Endodermal cell (in vitro differentiated cells): ENCODE results near the gene TMBIM1. TPM values are rescaled to one million over a fixed set of nuclear protein-coding genes. Genes with fewer than 3 reads are reported as not detected.

Source experiments
- DNase-seq: peaks from one replicate; pipeline ENCODE4 v3.0.0-alpha.2; 2017
- H3K27ac ChIP-seq: 2 replicates; pipeline ENCODE4 v1.5.1; 2013; ENCODE audit warnings: mild to moderate bottlenecking, low read depth, low read length, moderate library complexity
- H3K27me3 ChIP-seq: 2 replicates; pipeline ENCODE4 v1.6.1; 2013; ENCODE audit warnings: mild to moderate bottlenecking, low read length, moderate library complexity; ENCODE audit not compliant: insufficient read depth, control insufficient read depth, poor library complexity, severe bottlenecking
- H3K36me3 ChIP-seq: 2 replicates; pipeline ENCODE4 v1.7.0; 2013; ENCODE audit warnings: mild to moderate bottlenecking, low read length, moderate library complexity; ENCODE audit not compliant: control insufficient read depth, insufficient read depth
- H3K4me1 ChIP-seq: one replicate; pipeline ENCODE4 v1.7.0; 2013; ENCODE audit warnings: low read length; ENCODE audit not compliant: control insufficient read depth, insufficient read depth
- H3K4me3 ChIP-seq: 2 replicates; pipeline ENCODE4 v1.5.1; 2013; ENCODE audit warnings: mild to moderate bottlenecking, low read length, moderate library complexity
- H3K9ac ChIP-seq: 2 replicates; pipeline ENCODE4 v1.6.1; 2013; ENCODE audit warnings: mild to moderate bottlenecking, low read length, moderate library complexity; ENCODE audit not compliant: poor library complexity, severe bottlenecking; ENCODE audit errors: extremely low read depth
- H3K9me3 ChIP-seq: 2 replicates; pipeline ENCODE4 v1.6.1; 2013; ENCODE audit warnings: mild to moderate bottlenecking, low read length, moderate library complexity; ENCODE audit not compliant: control insufficient read depth
- H3K27ac Mint-ChIP-seq: 2 replicates; pipeline ENCODE4 v1.8.0; 2020; ENCODE audit warnings: mixed read lengths
- H3K27me3 Mint-ChIP-seq: 2 replicates; pipeline ENCODE4 v1.8.0; 2021; ENCODE audit warnings: mild to moderate bottlenecking, mixed read lengths; ENCODE audit not compliant: insufficient read depth
- H3K36me3 Mint-ChIP-seq: 2 replicates; pipeline ENCODE4 v1.8.0; 2020; ENCODE audit warnings: low read depth, mixed read lengths
- H3K4me1 Mint-ChIP-seq: 2 replicates; pipeline ENCODE4 v1.8.0; 2020; ENCODE audit warnings: mixed read lengths
- H3K4me3 Mint-ChIP-seq: 2 replicates; pipeline ENCODE4 v1.8.0; 2020; ENCODE audit warnings: mild to moderate bottlenecking, moderate library complexity, mixed read lengths
- H3K9me3 Mint-ChIP-seq: 2 replicates; pipeline ENCODE4 v1.8.0; 2020; ENCODE audit warnings: mild to moderate bottlenecking, mixed read lengths
- CTCF ChIP-seq: fragments of 200-600 bp; sonication (generic); conservative IDR thresholded peaks from 2 replicates; pipeline ENCODE4 v1.5.0; 2021; ENCODE audit warnings: antibody characterized with exemption, mild to moderate bottlenecking
- WGBS, 2 experiments: methylation state at CpG; one replicate each; pipeline versions ENCODE4 v1.1.5 to v1.1.7; 2013; ENCODE audit warnings: missing lambda C conversion rate in 2 of 2, mixed read lengths in 1 of 2; ENCODE audit not compliant: insufficient coverage in 1 of 2, insufficient read length in 1 of 2; 5-methylcytosine and 5-hydroxymethylcytosine counted together
- total RNA-seq, 2 donors: library from RNA; stranded (reverse); fragmentation: NEBNext Ultra II Directional in 1 of 2; extraction: Animal tissue kit (Norgen Biotek cat#: 25700) in 1 of 2; gene quantifications; 2 replicates in 1 of 2; 3 replicates in 1 of 2; pipeline ENCODE4 v1.2.1, GENCODE V29; 2021

TMBIM1 gene
- total RNA-seq, 2 donors from 2014 or later, result 50.7 to 53.8 TPM

DNA sequence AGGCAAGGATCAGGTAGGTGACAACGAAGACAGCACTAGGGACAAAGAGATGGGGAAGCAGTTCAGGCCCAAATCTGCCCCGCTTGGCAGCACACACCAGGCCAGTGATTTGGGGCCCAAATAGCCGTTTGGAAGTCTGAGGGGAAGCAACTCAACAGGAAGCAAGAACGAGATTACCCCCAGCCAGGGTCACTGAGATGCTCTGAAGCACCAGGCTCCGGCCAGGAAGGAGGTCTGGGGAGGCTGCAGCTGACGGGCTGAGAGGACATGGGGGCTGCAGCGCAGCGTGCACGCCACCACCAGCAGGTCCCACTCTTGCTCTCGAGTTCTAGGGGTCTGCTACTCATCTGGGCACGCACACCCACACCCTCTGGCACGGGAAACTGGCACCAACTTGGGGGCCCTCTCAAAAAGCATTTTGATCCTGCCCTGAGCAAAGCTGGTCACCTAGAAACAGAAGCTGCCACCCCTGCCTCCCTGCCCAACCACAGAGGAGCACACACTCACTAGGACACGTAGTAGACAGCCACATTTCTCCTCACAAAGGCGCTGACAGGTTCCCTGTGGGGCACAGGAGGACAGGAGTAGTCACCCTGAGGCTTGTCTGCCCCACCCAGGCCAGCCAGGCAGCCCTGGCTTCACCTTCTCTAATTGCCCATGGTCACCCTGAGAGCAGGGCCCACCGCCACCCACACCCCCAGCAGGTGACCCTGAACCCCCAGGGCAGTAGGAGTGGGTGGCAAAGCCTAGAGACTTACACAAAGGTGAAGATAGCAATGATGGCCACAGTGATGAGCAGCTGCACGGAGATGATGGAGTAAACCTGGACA lies 13.6 kb downstream of the TMBIM1 start:
- no peak for DNase-seq

GRCh38 chr2:218277921-218278320 lies 14.4 kb downstream of the TMBIM1 start:
- H3K36me3 ChIP-seq, result peaks cover 52% of the 10 kb centered on the region
- H3K27me3 ChIP-seq, result no peaks in the 10 kb centered on the region
- no peaks in the 10 kb centered on the region for H3K9me3 Mint-ChIP-seq
- H3K27me3 Mint-ChIP-seq, result no peaks in the 10 kb centered on the region
- 86 to 96% methylated on average over 6 to 7 of the region's 7 CpGs for WGBS, 2 experiments
- H3K9me3 ChIP-seq, result no peaks in the 10 kb centered on the region
- no peak overlapping the region for H3K4me3 ChIP-seq
- H3K4me1 ChIP-seq, result peaks cover under 1% of the 10 kb centered on the region
- peaks cover 48% of the 10 kb centered on the region for H3K36me3 Mint-ChIP-seq
- no peak overlapping the region for H3K27ac Mint-ChIP-seq
- no peak overlapping the region for H3K27ac ChIP-seq
- DNase-seq, result no peak
- no peaks in the 10 kb centered on the region for H3K4me1 Mint-ChIP-seq
- no peak for TF ChIP-seq CTCF
- H3K9ac ChIP-seq, result no peak overlapping the region
- H3K4me3 Mint-ChIP-seq, result no peak overlapping the region

More for the DNA sequence above, 13.6 kb downstream of the TMBIM1 start:
- Histone ChIP-seq H3K9ac (no peak overlapping the region), H3K4me3 (no peak overlapping the region), H3K27ac (no peak overlapping the region), H3K36me3 (peaks cover 50% of the 10 kb centered on the region), H3K9me3 (no peaks in the 10 kb centered on the region), H3K27me3 (no peaks in the 10 kb centered on the region), H3K4me1 (no peaks in the 10 kb centered on the region)
- H3K4me1 Mint-ChIP-seq, result no peaks in the 10 kb centered on the region
- no peak overlapping the region for H3K4me3 Mint-ChIP-seq
- H3K27ac Mint-ChIP-seq, result no peak overlapping the region
- peaks cover 47% of the 10 kb centered on the region for H3K36me3 Mint-ChIP-seq
- H3K9me3 Mint-ChIP-seq, result no peaks in the 10 kb centered on the region
- no peak for TF ChIP-seq CTCF
- no peaks in the 10 kb centered on the region for H3K27me3 Mint-ChIP-seq
- WGBS, 2 experiments, result 90 to 92% methylated on average over 16 of the region's 16 CpGs

- Mint-ChIP-seq H3K36me3 (peaks cover 48% of the 10 kb centered on the region), H3K4me3 (no peak overlapping the region), H3K9me3 (no peaks in the 10 kb centered on the region), H3K27ac (peak overlapping the region; percentile 9), H3K4me1 (peaks cover under 1% of the 10 kb centered on the region), H3K27me3 (no peaks in the 10 kb centered on the region)
- Histone ChIP-seq H3K27ac (no peak overlapping the region), H3K4me3 (no peak overlapping the region), H3K27me3 (no peaks in the 10 kb centered on the region), H3K4me1 (peaks cover 3% of the 10 kb centered on the region), H3K9me3 (no peaks in the 10 kb centered on the region), H3K36me3 (peaks cover 52% of the 10 kb centered on the region), H3K9ac (no peak overlapping the region)
- 93 to 96% methylated on average over 10 to 12 of the region's 12 CpGs for WGBS, 2 experiments
- TF ChIP-seq CTCF, result peak; percentile 49
- no peak for DNase-seq
Measured at GRCh38 chr2:218276986-218277755, 15.1 kb downstream of the TMBIM1 start.
